GM19035 (cell line): Measurements from ENCODE around the gene LTC4S.
"Not testable (repeated sequence)": the region's sequence is repeated elsewhere in the genome, so short reads cannot be mapped to it uniquely, and the experiment has no call there.

Source experiments
- ATAC-seq: cut with Tn5 transposase; IDR thresholded peaks from one replicate; pipeline ENCODE4 v1.9.1; 2021; ENCODE audit not compliant: unreplicated experiment

Gene LTC4S

GRCh38 chr5:179793468-179794139, at the start of gene LTC4S:
Gene LTC4S (plus strand): TSS chr5:179793986. CDS start chr5:179794081, 95 bp downstream.
- ATAC-seq: no peak

GRCh38 chr5:179744106-179744505, 49.7 kb upstream of the LTC4S start:
- not testable (repeated sequence) for ATAC-seq

- no peak for ATAC-seq
These were observed 46.9 kb upstream of the LTC4S start for GRCh38 chr5:179746872-179747271.

- ATAC-seq: no peak
These were observed 46.0 kb upstream of the LTC4S start for GRCh38 chr5:179747811-179748210.

- ATAC-seq: no peak
These were observed 43.8 kb upstream of the LTC4S start for GRCh38 chr5:179749857-179750508.

- no peak for ATAC-seq
These were observed 39.8 kb upstream of the LTC4S start for GRCh38 chr5:179753971-179754370.

GRCh38 chr5:179755022-179755421, 38.8 kb upstream of the LTC4S start:
- no peak for ATAC-seq

- ATAC-seq: no peak
These were observed 34.8 kb upstream of the LTC4S start for GRCh38 chr5:179758955-179759354.

GRCh38 chr5:179759581-179760551, 33.9 kb upstream of the LTC4S start:
- no peak for ATAC-seq

GRCh38 chr5:179762079-179762780, 31.6 kb upstream of the LTC4S start:
- ATAC-seq: no peak

GRCh38 chr5:179762781-179763176, 31.0 kb upstream of the LTC4S start:
- no peak for ATAC-seq

GRCh38 chr5:179763215-179763945, 30.4 kb upstream of the LTC4S start:
- no peak for ATAC-seq

GRCh38 chr5:179764056-179764455, 29.7 kb upstream of the LTC4S start:
- ATAC-seq: no peak

GRCh38 chr5:179765400-179765799, 28.4 kb upstream of the LTC4S start:
- no peak for ATAC-seq

GRCh38 chr5:179766021-179766725, 27.6 kb upstream of the LTC4S start:
- no peak for ATAC-seq

GRCh38 chr5:179766726-179767455, 26.9 kb upstream of the LTC4S start:
- no peak for ATAC-seq

GRCh38 chr5:179767496-179768100, 26.2 kb upstream of the LTC4S start:
- no peak for ATAC-seq

- no peak for ATAC-seq
These were observed 25.3 kb upstream of the LTC4S start for GRCh38 chr5:179768326-179769085.
